Left lobe of liver (tissue), 2 donors: ENCODE data around the gene FADS2. TPM values are rescaled to one million over a fixed set of nuclear protein-coding genes. Genes with fewer than 3 reads are reported as not detected.

Source experiments
- ATAC-seq: fragments of 200-7000 bp; cut with Tn5 transposase; one replicate; pipeline ENCODE4 v1.9.1; 2020; ENCODE audit warnings: mild to moderate bottlenecking, moderate library complexity
- DNase-seq: peaks from one replicate; pipeline ENCODE4 v3.0.0-alpha.2; 2020; ENCODE audit warnings: low spot score
- total RNA-seq: library from RNA; stranded (reverse); gene quantifications from one replicate; pipeline ENCODE4 v1.2.1, GENCODE V29; 2021
- donor health status: DM: no; HTN: no; CAD: no; lungs with moderate emphysema.
- donor health status: DM: no; HTN: yes; CAD: no.

FADS2 gene
- 113 TPM for total RNA-seq

DNA sequence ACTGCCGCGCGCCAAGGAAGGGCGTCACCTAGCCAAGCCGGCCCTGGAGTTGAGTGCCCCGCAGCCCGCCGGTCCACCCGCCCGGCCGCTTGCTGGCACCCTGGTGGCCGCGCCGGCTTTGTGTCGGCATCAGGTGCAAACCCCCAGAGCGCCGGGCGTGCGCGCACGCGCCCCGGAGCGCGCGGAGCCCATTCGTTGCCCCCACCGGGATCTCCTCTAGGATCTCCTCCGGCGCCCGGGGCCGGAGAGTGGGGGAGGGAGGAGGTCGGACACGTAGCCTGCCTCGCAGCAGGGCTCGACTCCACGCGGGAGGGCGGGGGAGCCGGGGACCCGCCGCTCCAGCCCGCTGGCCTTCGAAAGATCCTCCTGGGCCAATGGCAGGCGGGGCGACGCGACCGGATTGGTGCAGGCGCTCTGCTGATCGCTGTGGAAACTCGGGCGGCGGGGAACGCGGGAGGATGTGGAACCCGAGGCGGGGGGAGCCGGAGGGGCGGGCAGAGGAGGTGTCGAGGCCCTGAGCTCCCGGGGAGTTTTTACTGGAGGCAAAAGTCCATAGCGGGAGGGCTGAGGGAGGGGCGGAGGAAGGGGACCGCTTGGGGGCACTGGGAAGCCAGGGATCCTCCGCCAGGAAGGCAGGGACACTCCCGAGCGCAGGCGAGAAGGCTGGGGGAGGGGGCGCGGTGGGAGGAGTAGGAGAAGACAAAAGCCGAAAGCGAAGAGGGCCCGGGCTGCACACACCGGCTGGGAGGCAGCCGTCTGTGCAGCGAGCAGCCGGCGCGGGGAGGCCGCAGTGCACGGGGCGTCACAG is at the start of gene FADS2:
TSS of gene FADS2 (plus strand) at position 730 of the 808 bp plus-strand sequence. CDS start 91 bp downstream, outside the sequence.
- peak; percentile 73 for ATAC-seq

GRCh38 chr11:61778357-61778886 is 49.7 kb upstream of the FADS2 start:
- ATAC-seq = no peak
- DNase-seq = no peak

More for the DNA sequence above, at the start of gene FADS2:
- peak; percentile 85 for DNase-seq

DNA sequence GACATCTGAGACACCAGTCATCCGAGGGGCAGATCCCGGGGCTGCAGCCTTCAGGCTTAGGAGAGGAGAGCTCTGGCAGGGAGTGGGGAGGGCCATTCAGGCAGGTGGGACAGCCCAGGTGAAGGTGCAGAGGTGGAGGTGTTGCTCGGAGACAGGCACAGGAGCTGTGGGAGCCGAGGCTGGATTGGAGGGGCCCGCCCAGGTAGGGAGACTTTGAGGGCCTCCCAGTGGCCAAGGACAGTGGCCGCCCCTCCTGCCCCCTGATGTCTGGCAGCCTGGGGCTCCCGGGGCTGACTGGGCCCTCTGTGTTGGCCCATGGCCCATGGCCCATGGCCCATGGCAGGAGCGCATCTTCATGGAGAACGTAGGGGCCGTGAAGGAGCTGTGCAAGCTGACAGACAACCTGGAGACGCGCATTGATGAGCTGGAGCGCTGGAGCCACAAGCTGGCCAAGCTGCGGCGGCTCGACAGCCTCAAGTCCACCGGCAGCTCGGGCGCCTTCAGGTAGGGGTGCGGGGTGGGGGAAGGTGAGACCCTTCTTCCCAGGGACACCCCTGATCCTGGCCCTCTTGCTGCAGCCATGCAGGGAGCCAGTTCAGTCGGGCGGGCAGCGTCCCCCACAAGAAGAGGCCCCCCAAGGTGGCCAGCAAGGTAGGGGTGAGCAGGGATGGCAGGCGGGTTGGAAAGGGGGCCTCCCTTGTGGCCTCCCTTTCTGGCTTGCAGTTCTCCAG is 49.0 kb upstream of the FADS2 start:
- no peak for DNase-seq
- ATAC-seq = no peak

DNA sequence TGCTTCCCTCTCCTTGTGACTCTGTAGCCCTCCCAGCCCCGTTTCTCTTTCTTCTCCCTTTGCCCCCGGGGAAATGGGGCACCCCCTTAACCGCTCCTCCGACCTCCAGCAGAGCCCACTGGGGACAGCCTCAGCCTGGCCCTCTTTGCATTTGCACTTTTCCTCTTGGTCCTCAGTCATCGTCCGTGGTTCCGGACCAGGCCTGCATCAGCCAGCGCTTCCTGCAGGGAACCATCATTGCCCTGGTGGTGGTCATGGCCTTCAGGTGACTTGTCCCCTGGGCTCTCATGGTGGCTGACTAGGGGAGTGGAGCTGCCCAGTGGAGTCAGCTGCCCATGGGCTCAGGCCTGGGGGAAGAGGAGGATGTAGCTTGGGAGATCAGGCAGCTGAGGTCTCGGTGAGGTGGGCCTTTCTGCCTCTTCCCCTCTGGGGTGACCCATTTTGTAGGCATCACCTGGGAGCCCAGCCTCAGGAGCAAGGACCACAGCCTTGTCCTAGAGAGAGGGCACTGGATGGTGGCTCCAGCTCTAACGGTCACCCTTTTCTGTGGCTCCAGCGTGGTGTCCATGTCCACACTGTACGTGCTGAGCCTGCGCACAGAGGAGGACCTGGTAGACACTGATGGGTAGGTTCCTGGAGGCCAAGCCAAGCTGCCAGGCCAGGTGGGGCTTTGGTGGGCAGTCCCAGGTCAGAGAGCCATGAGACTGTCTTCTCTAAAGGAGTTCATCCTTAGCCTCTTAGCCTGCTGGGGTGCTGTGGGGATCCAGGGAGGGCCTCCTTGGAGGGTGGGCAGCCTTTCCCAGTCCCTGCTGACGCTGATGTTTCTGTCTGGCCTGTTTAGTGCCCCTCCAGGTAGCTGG is 48.2 kb upstream of the FADS2 start:
- no peak for DNase-seq

DNA sequence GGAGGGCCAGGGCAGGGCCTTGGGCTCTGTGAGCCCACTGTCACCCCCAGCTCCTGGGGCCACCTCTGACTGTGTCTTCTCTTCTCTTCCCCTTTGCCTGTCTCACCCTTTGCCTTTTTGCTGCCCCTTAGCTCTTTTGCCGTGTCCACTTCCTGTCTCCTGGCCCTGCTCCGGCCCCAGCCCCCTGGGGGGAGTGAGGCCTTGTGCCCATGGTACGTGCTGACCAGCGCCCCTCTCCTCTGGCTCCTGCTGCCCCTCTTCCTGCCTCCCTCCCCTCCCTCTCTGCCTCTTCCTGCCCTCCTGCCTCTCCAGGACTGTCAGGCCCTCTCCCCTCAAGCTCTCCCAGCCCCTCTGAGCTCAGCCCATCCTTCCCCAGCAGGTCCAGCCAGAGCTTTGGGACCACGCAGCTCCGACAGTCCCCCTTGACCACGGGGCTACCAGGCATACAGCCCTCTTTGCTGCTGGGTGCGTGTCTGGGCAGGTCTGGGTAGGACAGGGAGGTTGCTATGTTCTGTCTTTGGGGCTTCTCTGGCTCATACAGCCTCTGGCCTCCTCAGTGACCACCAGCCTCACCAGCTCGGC is 47.4 kb upstream of the FADS2 start:
- no peak for DNase-seq
- ATAC-seq = no peak

More for the DNA sequence above, 48.2 kb upstream of the FADS2 start:
- no peak for ATAC-seq

DNA sequence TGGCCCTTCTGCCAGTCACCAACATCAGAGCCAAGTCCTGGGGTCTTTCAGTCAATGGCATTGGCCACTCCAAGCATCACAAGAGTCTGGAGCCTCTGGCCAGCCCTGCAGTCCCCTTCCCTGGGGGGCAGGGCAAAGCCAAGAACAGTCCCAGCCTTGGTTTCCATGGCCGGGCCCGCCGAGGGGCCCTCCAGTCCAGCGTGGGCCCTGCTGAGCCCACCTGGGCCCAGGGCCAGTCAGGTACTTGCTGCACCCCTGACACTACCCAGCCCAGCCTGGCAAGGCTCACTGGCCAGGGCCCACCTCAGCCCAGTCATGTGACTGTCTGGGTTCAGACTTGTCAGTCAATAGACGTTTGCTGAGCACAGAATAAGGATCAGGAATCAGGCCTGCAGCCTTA is 46.5 kb upstream of the FADS2 start:
- DNase-seq = no peak
- no peak for ATAC-seq

DNA sequence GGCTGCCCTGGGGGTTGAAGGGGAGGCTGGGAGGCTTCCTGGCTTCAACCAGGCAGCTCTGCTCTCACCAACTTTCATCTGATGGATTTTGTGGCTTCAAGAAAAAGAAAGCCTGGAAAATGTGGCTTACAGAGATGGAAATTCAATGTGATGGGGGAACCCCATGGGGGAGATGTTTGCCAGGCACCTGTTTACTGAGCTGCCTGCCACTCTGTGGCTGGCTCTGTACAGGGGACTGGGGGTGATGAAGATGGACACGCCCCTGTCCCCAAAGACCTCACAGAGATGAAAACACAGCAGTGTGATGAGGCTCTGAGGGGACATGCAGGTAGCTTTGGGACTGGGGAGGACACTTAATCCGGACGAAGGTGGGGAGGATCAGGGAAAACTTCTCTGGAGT is 45.8 kb upstream of the FADS2 start:
- DNase-seq (no peak), ATAC-seq (no peak)

GRCh38 chr11:61782841-61783240 is 45.3 kb upstream of the FADS2 start:
- no peak for DNase-seq
- no peak for ATAC-seq

DNA sequence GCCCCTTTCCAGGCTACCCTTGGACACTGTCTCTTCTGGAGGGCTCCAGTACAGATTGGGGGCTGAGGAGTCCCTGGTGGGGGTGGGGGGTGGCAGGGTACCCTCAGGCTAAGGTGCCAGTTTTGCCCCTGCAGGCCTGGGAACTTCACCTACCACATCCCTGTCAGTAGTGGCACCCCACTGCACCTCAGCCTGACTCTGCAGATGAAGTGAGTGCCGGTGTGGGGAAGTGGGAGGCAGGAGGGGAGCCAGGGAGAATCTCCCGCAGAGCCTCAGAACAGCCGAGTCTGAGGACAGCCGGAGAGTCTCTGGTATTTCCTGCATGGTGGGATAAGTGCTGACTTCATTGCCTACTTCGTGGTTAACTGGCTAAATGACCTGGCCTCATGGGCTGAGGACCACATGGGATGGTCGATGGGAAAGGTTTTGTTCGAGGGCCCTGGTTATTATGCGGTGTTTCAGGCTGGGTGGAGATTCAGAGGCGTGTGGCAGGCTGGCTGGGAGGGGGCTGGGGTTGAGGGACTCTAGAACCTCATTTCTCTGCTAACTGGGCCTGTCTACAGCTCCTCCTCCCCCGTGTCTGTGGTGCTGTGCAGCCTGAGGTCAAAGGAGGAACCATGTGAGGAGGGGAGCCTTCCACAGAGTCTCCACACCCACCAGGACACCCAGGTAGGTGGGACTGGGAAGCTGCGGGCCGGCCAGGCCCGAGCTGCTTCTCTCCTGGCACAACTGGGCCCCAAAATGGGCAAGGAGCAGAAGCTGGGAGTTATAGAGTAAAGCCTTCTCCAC is 44.2 kb upstream of the FADS2 start:
- ATAC-seq (no peak), DNase-seq (no peak)

DNA sequence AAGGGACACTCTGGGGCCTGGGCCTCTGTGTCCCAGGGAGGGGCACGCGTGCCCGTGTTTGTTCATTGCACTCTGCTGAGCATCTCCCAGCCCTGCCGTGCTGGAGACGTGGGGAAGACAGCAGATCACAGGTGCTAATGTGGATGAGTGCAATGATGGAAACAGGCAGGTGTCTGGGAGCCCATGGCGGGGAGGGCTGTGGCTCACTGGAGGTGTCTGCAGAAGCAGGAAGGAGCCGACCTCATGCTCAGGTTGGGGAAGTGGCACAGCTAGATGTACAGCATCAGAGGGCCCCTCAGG is 43.6 kb upstream of the FADS2 start:
- no peak for ATAC-seq
- DNase-seq = no peak

GRCh38 chr11:61785837-61786402 is 42.2 kb upstream of the FADS2 start:
- DNase-seq (no peak), ATAC-seq (peak; percentile 4)

DNA sequence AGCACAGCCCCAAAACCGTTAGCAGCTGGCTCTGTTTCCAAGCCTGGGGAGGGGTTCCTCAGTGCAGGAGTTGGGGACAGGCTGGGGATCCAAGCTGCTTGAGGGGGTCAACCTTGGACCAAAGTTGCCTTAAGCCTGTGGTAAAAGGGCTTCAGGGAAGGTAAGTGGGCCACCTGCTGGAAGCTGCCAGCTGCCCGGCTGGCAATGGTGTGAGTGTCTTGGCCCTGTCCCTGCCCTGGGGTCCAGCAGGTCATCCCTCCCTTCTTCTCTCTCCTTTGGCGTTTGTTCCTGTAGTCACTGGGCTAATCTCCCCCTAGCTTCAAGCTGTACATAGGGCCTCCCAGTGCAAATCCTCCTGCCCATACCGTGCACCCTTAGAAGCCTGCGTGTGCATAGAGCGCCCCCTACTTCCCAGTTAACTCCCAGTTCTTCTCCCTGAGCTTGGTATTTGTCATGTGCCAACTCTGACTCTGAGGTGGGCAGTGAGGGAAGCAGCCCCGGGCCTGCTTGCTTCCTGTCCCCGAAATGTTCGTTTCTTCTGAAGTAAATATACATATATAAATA is 40.1 kb upstream of the FADS2 start:
- ATAC-seq = peak; percentile 12
- DNase-seq = no peak

GRCh38 chr11:61791737-61792309 is 36.3 kb upstream of the FADS2 start:
- DNase-seq (no peak), ATAC-seq (peak; percentile 33)

DNA sequence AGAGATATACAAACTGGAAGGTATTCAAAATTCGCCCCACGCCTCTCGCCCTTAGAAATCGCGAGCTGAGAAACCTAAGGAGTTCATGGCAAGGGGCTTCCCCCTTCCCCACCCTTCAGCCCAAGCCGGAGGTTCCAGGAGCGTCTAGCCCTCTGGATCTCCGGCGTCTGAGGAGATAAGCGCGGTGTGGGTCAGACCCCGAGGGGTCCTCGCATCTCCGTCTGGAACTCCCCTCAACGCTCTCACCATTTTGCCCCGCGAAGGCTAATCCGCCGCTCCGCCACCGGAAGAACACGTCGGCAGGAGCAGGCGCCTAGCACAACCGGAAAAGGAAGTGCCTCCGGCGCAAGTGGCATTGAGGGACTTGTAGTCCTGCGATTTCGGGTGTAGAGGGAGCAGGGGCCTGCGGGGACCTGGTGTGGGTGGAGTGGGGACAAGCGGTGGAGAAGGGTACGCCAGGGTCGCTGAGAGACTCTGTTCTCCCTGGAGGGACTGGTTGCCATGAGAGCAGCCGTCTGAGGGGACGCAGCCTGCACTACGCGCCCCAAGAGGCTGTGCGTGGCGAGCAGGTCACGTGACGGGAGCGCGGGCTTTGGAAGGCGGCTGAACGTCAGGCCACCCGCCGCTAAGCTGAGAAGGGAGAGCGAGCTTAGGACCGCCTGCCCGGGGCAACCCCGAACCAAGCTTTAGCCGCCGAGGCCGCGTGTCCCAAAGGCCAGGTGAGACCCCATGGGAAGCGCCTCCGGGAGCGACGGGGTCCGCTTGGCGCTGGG is 35.6 kb upstream of the FADS2 start, which contains the start of the genes FEN1 and TMEM258:
TSS of gene FEN1 (plus strand) at position 602 of the 773 bp plus-strand sequence. CDS start 2,451 bp downstream, outside the sequence.
TSS of gene TMEM258 (minus strand) at position 290 of the 773 bp plus-strand sequence. CDS start at position 249, 41 bp downstream.
- peak; percentile 89 for DNase-seq
- ATAC-seq = peak; percentile 89

GRCh38 chr11:61793083-61793828 is 34.8 kb upstream of the FADS2 start:
- ATAC-seq (no peak), DNase-seq (no peak)

- ATAC-seq (no peak), DNase-seq (no peak)
Observed at GRCh38 chr11:61793829-61794204, 34.3 kb upstream of the FADS2 start.

- ATAC-seq (no peak), DNase-seq (no peak)
Observed at GRCh38 chr11:61794579-61794978, 33.5 kb upstream of the FADS2 start.
